Activated CD8-positive, alpha-beta memory T cell treated with anti-CD3 and anti-CD28 coated beads, Interleukin-2, amount 50 U/mL, for 4 hours (primary cell): ENCODE data around the gene TRAF7.
"Not testable (repeated sequence)": the region's sequence is repeated elsewhere in the genome, so short reads cannot be mapped to it uniquely, and the experiment has no call there.

Source experiments
- DNase-seq: peaks from one replicate; pipeline ENCODE4 v3.0.0-alpha.2; 2020

Gene TRAF7

GRCh38 chr16:2155091-2155950 is at the start of gene TRAF7:
TSS of gene TRAF7 (plus strand) at chr16:2155782. CDS start at chr16:2163921, 8,139 bp downstream.
- peak; percentile 96 for DNase-seq

- not testable (repeated sequence) for DNase-seq
These were observed 49.4 kb upstream of the TRAF7 start for GRCh38 chr16:2106211-2106610.

- DNase-seq, result not testable (repeated sequence)
These were observed 48.3 kb upstream of the TRAF7 start for GRCh38 chr16:2107121-2107790.

GRCh38 chr16:2107791-2108125 is 47.8 kb upstream of the TRAF7 start:
- DNase-seq, result not testable (repeated sequence)

- DNase-seq, result not testable (repeated sequence)
These were observed 46.9 kb upstream of the TRAF7 start for GRCh38 chr16:2108446-2109270.

- not testable (repeated sequence) for DNase-seq
These were observed 46.4 kb upstream of the TRAF7 start for GRCh38 chr16:2109271-2109580.

- not testable (repeated sequence) for DNase-seq
These were observed 45.7 kb upstream of the TRAF7 start for GRCh38 chr16:2109872-2110271.

GRCh38 chr16:2110332-2111008 is 45.1 kb upstream of the TRAF7 start:
- not testable (repeated sequence) for DNase-seq

GRCh38 chr16:2111009-2111353 is 44.6 kb upstream of the TRAF7 start:
- not testable (repeated sequence) for DNase-seq

GRCh38 chr16:2111412-2112335 is 43.9 kb upstream of the TRAF7 start:
- DNase-seq, result not testable (repeated sequence)

GRCh38 chr16:2112539-2113106 is 43.0 kb upstream of the TRAF7 start:
- DNase-seq, result not testable (repeated sequence)

GRCh38 chr16:2114225-2114624 is 41.4 kb upstream of the TRAF7 start:
- not testable (repeated sequence) for DNase-seq

- not testable (repeated sequence) for DNase-seq
These were observed 40.5 kb upstream of the TRAF7 start for GRCh38 chr16:2114885-2115590.

- DNase-seq, result no peak
These were observed 40.0 kb upstream of the TRAF7 start for GRCh38 chr16:2115591-2115973.

- not testable (repeated sequence) for DNase-seq
These were observed 39.2 kb upstream of the TRAF7 start for GRCh38 chr16:2116428-2116827.

GRCh38 chr16:2117341-2117740 is 38.2 kb upstream of the TRAF7 start:
- DNase-seq, result not testable (repeated sequence)

GRCh38 chr16:2117960-2118722 is 37.4 kb upstream of the TRAF7 start:
- not testable (repeated sequence) for DNase-seq

- not testable (repeated sequence) for DNase-seq
These were observed 34.3 kb upstream of the TRAF7 start for GRCh38 chr16:2121325-2121724.

GRCh38 chr16:2121853-2122252 is 33.7 kb upstream of the TRAF7 start:
- DNase-seq, result no peak

- DNase-seq, result no peak
These were observed 33.2 kb upstream of the TRAF7 start for GRCh38 chr16:2122429-2122828.
